Stimulated activated CD8-positive, alpha-beta memory T cell treated with anti-CD3 and anti-CD28 coated beads, Interleukin-15, amount 100 ng/mL, for 48 hours (primary cell): Measurements from ENCODE around the gene GRWD1.
A peak's percentile ranks its signal among the peaks of the same experiment; 100 is the strongest.

Experiments used
- DNase-seq, 2 donors: peaks; one replicate each; pipeline ENCODE4 v3.0.0-alpha.2; 2020; ENCODE audit warnings: low read depth in 2 of 2

The GRWD1 gene

DNA sequence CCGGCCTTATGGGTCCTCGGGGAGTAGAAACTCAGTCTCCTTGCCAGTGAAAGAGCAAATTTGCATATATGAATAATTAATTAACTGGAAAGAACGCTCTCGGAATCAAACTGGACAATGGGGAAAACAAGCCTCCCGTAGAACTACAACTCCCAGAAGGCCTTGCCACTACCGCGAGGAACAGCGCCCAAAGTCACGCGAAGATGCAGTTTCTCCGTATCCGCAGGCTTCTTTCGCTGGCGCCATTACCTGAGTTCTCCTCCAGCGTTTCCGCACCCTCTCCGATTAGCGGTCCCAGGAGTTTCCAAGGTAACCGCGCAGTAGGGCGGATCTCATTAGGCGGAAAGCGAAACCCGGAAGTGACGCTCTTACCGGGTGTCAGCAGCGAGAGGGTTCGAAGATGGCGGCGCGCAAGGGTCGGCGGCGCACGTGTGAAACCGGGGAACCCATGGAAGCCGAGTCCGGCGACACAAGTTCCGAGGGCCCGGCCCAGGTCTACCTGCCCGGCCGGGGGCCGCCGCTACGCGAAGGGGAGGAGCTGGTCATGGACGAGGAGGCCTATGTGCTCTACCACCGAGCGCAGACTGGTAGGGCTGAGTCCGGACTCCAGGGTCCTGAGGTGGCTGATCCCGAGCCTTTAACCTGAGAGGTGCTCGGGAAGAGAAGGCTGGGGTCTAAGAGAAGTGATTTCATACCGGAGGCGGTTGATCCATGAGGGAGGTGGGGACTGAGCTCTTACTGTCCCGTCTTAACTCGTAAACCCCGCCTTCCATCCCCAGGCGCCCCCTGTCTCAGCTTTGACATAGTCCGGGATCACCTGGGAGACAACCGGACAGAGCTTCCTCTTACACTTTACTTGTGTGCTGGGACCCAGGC is at the start of gene GRWD1:
TSS of gene GRWD1 (plus strand) at position 378 of the 876 bp plus-strand sequence. CDS start at position 401, 23 bp downstream.
- peak; percentile 88 for DNase-seq

DNA sequence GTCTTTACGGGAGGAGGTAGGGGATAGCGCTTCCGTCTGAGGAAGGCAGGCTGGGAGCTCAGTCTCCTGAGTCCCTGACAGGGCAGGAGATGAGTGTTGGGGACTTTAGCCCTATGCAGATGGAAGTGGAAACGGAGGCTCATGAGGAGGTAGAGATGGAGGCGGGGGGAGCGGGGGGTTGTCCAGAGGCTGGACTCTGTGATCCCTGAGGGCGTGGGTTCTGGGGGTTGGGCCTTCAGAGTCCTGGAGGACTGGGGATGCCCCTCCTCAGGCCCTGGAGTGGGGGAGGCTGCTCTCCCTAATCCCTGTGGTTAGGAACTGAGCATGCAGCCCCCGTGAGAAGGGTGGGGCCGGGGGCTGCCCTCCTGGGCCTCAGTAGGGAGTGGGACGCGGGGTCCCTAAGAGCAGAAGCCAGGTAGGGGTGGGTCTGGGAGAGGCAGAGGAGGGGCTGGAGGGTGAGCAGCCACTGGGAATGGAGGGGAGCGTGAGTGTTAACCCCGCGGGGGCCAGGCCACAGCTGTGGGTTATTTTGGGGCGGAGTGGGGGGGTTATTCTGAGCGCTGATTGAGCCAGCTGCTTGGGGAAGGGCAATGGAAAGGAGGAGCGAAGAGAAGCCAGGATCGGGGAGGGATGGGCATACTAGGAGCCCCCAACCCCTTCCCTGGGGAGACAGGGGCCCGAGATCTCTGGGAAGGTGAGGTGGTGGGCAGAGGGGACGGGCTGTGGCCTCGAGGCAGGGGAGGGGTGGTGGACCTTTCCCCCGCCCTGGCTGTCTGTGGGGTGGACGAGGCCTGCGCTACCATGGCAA is 49.6 kb upstream of the GRWD1 start:
- no peak for DNase-seq

DNA sequence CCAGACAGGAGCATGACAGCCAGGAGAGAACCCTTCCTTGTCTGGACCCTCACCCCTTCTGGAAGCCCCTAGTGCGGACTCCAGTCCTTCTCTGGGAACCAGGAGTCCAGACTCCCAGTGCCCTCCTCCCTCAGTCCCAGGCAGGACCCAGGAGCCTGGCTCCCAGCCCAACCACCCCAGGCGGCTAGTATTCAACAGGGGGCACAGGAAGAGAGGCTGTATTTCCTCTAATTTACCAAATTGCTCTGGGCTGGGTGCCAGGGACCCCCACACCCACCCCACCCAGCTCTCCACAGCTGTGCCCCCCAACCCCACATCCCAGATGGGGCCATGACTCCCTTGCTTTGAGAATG is 49.0 kb upstream of the GRWD1 start:
- no peak for DNase-seq

DNA sequence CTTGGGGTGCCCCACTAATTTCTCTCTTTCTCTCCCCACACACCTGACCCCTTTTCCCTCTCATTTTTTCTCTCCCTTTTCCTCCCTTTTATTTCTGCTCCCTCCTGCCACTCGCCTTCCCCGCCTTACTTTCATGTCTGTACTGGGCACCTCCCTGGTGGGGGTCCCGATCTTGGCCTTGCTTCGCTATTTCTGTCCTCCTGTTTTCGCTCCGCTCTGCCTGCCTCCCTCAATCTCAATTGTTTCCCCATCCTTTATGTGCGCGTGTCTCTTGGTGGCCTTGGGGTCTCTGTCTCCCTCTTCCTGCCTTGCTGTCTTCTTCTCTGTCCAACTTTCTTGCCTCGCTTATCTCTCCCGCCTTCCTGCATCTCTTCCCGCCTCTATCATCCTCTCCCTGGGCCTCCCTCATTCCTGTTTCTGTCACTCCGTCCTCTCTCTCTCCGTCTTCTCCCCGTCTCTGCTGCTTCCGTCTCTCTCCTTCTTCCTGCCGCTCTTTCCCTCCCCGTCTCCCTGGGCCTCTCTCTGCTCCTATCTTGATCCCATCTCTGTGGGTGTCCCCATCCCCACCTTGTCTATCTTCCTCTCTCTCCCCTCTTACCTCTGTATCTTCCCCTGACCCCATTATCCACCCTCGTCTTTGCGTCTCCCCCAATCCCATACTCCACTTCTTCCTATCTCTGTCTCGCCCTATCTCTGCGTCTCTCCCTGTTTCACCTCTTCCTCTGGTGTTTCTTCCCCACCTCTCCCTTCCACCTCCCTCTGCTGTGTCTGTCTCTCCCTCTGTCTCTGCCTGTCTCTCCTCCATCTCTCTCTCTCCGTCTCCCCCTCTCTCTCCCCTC is 48.3 kb upstream of the GRWD1 start:
- no peak for DNase-seq

DNA sequence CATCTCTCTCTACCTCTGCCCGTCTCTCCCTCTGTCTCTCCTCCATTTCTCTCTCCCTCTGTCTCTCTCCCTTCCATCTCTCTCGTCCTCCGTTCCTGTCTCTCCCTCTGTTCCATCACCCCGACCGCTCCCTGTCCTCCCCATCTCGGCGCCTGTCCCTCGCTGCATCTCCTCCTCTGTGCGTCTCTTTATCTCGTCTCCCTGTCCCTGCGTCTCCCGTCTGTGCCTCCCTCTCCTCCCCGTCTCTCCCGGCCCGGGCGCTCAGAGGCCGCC is 47.7 kb upstream of the GRWD1 start:
- DNase-seq: no peak

DNA sequence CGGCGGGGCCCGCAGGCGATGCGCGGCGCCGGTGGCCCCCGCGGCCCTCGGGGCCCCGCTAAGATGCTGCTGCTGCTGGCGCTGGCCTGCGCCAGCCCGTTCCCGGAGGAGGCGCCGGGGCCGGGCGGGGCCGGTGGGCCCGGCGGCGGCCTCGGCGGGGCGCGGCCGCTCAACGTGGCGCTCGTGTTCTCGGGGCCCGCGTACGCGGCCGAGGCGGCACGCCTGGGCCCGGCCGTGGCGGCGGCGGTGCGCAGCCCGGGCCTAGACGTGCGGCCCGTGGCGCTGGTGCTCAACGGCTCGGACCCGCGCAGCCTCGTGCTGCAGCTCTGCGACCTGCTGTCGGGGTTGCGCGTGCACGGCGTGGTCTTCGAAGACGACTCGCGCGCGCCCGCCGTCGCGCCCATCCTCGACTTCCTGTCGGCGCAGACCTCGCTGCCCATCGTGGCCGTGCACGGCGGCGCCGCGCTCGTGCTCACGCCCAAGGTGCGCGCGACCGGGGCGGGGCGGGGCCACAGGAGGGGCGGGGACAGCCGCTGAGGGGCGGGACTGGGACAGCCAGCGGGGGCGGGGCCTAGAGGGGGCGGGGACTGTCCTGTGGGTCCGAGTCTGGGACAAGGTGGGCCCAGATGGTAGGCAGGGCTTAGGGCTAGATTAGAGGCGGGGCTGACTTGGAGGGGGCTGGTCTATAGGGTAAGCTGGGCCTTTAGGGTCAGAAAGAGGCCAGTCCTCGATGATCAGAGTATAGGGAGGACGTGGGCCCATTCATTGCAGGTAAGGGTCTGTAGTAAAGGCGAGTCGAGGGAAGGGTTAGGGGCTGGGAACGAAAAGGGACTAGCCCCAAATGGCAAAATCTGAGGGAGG is 47.2 kb upstream of the GRWD1 start:
- DNase-seq: peak; percentile 80 to 87

DNA sequence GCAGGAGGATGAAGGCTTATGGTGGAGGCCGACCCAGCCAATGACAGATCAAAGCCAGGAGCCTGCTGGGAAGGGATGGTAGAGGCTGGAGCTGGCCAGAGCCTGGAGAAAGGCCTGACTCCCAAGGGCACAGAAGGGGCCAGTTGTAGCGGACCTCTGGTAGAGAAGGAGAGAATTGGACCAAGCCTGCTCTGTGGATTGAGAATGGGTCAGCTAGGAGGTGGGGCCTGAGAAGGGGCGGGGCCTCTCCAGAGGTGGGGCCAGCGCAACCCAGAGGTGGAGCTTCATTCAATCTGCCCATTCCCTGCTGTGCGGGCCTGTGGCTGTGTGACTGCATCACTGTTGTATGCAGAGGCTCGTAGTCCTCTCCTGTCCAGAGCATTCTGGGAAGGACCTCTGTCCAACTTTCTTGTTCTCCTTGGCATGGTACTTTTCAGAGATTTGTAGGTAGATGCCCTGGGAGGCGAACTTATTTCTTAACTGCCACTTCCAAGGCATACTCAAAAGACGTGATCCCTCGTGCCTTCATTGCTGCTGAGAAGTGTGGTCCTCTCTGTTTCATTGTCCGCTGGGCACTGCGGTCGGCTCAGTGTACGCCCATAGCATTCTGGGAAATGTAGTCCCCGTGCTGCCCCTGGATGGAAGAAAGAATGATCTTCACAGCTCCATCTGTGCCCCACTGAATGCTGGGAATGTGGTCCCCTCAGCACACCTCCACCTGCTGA is 45.6 kb upstream of the GRWD1 start:
- DNase-seq: no peak

DNA sequence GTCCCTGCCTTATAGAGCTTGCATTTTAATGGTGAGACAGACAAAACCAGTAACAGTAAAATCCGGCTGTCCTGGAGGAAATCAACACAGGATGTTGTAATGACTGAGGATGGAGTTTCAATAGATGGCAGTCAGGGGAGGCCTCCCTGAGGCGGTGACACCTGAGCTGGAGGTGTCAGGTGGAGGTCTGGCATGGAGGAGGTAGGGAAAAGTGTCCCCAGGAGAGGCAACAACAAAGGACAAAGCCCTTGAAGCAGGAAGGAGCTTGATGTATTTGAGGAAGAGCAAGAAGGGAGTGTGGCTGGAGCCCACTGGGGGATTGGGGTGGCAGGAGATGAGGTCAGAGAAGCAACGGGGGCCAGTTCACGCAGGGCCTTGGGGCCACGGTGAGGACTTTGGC is 44.5 kb upstream of the GRWD1 start:
- DNase-seq: no peak

DNA sequence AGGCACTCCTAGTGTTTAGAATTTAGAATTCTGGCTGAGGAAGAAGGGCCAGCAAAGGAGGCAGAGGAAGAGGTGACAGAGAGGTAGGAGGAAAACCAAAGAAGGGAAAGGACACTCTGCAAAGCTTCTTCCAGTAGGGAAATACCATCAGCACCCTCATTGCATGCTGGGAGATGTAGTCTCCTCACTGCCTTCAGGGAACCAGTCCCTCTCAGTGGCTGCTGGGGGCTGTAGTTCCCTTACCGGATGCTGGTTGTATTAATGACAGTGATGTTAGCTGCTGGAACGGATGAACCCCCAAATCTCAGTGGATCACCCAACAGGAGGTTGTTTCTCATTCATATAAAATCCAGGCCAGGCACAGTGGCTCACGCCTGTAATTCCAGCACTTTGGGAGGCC is 42.2 kb upstream of the GRWD1 start:
- DNase-seq: no peak

DNA sequence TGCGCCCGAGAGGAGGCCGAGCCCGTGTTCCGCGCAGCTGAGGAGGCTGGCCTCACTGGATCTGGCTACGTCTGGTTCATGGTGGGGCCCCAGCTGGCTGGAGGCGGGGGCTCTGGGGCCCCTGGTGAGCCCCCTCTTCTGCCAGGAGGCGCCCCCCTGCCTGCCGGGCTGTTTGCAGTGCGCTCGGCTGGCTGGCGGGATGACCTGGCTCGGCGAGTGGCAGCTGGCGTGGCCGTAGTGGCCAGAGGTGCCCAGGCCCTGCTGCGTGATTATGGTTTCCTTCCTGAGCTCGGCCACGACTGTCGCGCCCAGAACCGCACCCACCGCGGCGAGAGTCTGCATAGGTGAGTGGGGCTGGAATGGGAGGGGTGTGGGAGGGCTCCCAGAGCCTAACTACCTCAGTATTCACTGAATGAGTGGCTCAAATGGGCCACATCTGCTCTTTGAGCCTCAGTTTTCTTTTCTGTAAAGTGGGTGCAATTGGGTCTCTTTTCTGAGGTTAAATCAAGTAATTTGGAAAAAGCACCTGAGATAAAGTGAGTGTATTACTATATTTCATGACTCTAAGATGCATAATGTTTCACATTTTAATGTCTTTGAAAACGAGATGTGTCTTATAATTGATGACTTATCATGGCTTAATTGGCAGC is 40.6 kb upstream of the GRWD1 start:
- no peak for DNase-seq

DNA sequence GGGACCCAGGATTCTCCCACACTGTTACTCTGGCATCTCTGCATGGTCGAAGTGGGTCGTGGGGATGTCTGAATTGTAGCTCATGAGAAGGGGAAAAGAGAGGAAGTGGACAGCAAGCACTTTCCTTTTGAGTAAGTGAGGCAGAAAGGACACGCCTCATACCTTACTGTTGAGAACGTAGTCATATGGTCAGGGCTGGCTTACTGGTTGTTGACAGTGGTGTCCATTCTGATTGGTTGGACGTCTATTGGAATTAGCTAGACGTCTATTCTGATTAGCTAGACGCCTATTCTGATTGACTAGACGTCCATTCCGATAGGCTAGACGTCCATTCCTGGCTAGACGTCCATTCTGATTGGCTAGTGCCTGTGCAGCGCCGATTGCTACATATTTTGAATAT is 39.9 kb upstream of the GRWD1 start:
- no peak for DNase-seq

DNA sequence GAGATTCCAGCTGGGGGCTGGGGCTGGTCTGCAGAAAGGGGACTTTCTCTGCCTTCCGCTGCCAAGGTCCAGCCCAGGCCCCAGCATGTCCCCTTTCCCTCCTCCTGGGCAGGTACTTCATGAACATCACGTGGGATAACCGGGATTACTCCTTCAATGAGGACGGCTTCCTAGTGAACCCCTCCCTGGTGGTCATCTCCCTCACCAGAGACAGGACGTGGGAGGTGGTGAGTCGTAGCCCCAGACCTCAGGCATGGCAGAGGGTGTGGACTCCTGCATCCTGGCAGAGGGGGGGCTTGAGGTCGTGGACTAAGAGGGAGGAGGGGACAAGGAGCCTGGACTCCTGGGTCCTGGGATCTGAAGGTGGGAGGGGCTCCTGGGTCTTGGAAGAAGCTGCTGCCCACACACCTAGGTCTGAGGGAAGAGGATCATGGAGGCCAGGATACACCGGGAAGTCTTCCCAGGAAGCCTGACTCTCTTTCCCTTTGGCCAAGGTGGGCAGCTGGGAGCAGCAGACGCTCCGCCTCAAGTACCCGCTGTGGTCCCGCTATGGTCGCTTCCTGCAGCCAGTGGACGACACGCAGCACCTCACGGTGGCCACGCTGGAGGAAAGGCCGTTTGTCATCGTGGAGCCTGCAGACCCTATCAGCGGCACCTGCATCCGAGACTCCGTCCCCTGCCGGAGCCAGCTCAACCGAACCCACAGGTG is 31.8 kb upstream of the GRWD1 start:
- no peak for DNase-seq

DNA sequence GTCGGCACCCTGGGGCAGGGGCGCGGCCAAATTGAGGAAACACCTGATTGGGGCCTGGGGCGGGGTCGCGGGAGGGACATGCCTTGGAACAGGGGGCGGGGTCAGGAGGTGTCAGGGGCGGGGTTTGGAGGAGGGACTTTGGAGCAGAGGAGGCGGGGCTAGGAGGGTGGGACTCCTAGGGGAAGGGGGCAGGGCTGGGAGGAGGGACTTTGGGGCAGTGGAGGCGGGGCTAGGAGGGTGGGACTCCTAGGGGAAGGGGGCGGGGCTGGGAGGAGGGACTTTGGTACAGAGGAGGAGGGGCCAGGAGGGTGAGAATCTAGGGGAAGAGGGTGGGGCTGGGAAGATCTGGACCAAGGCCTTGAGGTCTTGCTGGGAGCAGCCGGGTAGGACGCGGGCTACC is 30.4 kb upstream of the GRWD1 start:
- peak; percentile 55 to 69 for DNase-seq

DNA sequence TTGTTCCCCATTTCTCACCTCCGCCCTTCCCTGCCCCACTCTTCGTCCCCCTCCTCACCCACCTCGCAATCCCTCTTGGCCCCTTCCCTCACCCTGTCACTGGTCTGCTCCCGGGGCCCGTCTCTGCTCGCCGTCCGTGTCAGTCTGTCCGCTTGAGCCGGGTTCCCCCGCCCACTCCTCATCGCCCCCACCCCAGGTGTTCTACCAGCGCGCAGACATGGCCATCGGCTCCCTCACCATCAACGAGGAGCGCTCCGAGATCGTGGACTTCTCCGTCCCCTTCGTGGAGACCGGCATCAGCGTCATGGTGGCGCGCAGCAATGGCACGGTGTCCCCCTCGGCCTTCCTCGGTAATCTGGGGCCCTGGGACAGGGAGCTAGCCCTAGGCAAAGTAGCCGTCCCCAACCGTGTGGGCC is 30.0 kb upstream of the GRWD1 start:
- DNase-seq: no peak

DNA sequence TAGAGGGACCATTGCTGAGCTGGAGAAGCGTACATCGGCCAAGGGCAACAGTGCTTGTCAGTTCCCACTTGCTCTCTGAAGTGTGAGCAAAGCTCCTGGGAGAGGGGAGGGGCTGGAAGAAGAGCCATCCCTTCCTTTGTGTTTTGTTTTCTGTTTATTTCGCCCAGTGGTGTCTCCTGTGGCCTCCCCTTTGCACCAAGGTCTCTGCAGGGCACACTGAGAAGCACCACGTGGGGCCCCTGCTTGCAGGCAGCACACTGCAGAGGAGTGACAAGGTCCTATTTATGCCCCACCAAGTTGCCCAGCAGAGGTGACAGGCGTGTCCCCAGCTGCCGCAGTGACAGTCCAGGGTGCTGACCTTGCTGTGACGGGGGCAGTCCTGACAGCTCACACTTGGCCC is 28.4 kb upstream of the GRWD1 start:
- no peak for DNase-seq

DNA sequence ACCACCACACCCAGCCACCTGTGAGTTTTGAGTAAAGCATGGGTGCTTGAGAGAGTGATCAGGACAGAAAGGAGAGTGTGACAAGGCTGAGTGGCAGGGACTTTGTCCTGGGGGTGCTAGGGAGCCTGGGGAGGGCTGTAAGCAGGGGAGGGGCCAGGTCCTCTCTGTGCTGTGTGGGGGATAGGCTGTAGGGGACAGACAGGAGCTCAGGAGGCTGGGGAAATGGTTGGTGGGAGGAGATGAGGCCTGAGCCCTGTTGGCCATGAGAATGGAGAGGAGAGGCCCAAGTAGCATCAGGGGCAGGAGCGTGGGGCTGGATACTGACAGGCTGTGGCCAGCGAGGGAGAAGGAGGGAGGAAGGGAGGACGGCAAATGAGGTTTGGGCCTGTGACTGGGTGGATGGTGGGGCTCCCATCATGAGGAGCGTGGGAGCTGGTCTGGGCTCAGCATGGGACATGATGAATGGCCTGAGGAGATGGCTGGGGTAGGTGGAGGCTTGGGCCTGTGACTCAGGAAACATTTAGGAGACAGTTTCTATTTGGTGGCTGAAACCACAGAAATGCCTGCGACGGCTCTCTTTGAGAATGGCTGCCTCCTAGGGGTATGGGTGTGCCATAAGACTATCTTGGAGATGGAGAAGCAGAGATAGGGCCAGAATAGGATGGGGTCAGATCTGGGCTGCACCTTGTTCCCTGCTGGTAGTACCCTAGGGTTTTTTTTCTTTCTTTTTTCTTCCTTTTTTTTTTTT is 27.3 kb upstream of the GRWD1 start:
- no peak for DNase-seq

DNA sequence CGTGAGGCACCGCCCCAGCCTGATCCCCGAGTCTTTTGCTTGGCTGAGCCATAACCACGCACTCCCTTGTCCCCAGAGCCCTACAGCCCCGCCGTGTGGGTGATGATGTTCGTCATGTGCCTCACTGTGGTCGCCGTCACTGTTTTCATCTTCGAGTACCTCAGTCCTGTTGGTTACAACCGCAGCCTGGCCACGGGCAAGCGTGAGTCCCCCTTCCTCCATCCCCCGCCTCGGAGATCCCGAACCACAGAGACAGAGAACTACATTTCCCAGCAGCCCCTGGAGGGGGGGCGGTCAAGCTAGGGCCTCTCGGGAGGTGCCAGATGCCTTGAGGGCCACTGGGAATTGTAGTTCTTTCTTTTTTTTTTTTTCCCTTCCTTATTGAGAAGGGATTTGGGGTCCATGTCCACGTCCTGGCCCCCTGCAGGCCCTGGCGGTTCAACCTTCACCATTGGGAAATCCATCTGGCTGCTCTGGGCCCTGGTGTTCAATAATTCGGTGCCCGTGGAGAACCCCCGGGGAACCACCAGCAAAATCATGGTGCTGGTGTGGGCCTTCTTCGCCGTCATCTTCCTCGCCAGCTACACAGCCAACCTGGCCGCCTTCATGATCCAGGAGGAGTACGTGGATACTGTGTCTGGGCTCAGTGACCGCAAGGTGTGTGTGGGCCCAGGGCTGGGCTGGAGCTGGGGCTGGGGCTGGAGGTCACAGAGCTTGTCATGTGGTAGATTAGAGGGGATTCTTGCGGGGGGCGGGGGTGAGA is 26.4 kb upstream of the GRWD1 start:
- DNase-seq: peak; percentile 76 to 79

DNA sequence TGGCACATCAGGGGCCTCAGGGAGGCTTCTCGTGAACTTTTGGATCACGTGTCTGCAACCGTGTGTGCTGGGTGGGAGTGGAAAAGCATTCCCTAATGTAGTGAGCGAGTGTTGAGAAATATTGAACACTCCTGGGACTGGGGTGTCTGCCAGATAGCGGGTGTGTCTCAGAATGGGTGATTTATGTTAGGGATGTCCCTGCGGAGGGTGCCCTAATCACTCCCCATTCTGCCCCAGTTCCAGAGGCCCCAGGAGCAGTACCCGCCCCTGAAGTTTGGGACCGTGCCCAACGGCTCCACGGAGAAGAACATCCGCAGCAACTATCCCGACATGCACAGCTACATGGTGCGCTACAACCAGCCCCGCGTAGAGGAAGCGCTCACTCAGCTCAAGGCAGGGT is 24.2 kb upstream of the GRWD1 start:
- DNase-seq: no peak
